Measurements from ENCODE around the gene CAMK2B.

CAMK2B gene

GRCh38 chr7:44259547-44260457, 65.6 kb downstream of the CAMK2B start:
- DNase-seq, result no peak
- Histone ChIP-seq H3K27ac (ENCODE audit: insufficient read depth, low read length, poor library complexity, severe bottlenecking) (no peak overlapping the region), H3K4me1 (ENCODE audit: control insufficient read depth, insufficient read depth, low read length, poor library complexity, severe bottlenecking) (peaks cover 16% of the 10 kb centered on the region)

GRCh38 chr7:44258865-44259546, 66.4 kb downstream of the CAMK2B start:
- Histone ChIP-seq H3K27ac (ENCODE audit: insufficient read depth, low read length, poor library complexity, severe bottlenecking) (no peak overlapping the region), H3K36me3 (ENCODE audit: control insufficient read depth, insufficient read depth, low read length) (no peaks in the 10 kb centered on the region), H3K4me3 (ENCODE audit: insufficient read depth, low read depth, low read length, poor library complexity, severe bottlenecking) (no peak overlapping the region), H3K27me3 (replicated peaks; ENCODE audit: control insufficient read depth, insufficient read depth, low read length, poor library complexity, severe bottlenecking) (no peaks in the 10 kb centered on the region), H3K9me3 (ENCODE audit: control insufficient read depth, low read length) (no peaks in the 10 kb centered on the region), H3K4me1 (ENCODE audit: control insufficient read depth, insufficient read depth, low read length, poor library complexity, severe bottlenecking) (peaks cover 16% of the 10 kb centered on the region)
- no peak for DNase-seq

More at GRCh38 chr7:44259547-44260457, 65.6 kb downstream of the CAMK2B start:
- no peak overlapping the region for H3K4me3 ChIP-seq (ENCODE audit: insufficient read depth, low read depth, low read length, poor library complexity, severe bottlenecking)
- no peaks in the 10 kb centered on the region for H3K9me3 ChIP-seq (ENCODE audit: control insufficient read depth, low read length)
- no peaks in the 10 kb centered on the region for H3K36me3 ChIP-seq (ENCODE audit: control insufficient read depth, insufficient read depth, low read length)
- H3K27me3 ChIP-seq (replicated peaks; ENCODE audit: control insufficient read depth, insufficient read depth, low read length, poor library complexity, severe bottlenecking), result no peaks in the 10 kb centered on the region

DNA sequence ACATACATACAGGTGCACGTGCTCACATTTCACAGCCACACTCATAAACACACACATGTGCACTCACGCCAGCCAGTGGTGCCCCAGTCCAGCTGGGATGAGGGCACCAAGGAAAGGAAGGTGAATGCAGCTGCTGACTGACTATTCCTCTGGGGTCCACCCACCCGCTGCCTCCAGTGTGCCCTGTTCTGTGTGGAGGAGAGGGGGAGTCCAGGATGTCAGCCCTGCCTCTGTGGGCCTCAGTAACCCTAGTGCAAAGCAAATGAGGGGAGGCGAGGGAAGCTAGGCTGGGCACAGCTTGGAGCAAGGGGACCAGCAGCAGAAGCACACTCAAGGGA, 67.0 kb downstream of the CAMK2B start:
- peak overlapping the region; percentile 55 for H3K27ac ChIP-seq (ENCODE audit: insufficient read depth, low read length, poor library complexity, severe bottlenecking)
- H3K4me3 ChIP-seq (ENCODE audit: insufficient read depth, low read depth, low read length, poor library complexity, severe bottlenecking), result peak overlapping the region; percentile 5
- no peak for DNase-seq
- peaks cover 16% of the 10 kb centered on the region for H3K4me1 ChIP-seq (ENCODE audit: control insufficient read depth, insufficient read depth, low read length, poor library complexity, severe bottlenecking)
- no peaks in the 10 kb centered on the region for H3K27me3 ChIP-seq (replicated peaks; ENCODE audit: control insufficient read depth, insufficient read depth, low read length, poor library complexity, severe bottlenecking)
- no peaks in the 10 kb centered on the region for H3K36me3 ChIP-seq (ENCODE audit: control insufficient read depth, insufficient read depth, low read length)
- no peaks in the 10 kb centered on the region for H3K9me3 ChIP-seq (ENCODE audit: control insufficient read depth, low read length)

GRCh38 chr7:44257618-44258422, 67.6 kb downstream of the CAMK2B start:
- Histone ChIP-seq H3K9me3 (ENCODE audit: control insufficient read depth, low read length) (no peaks in the 10 kb centered on the region), H3K4me3 (ENCODE audit: insufficient read depth, low read depth, low read length, poor library complexity, severe bottlenecking) (peak overlapping the region; percentile 5), H3K36me3 (ENCODE audit: control insufficient read depth, insufficient read depth, low read length) (no peaks in the 10 kb centered on the region), H3K27ac (ENCODE audit: insufficient read depth, low read length, poor library complexity, severe bottlenecking) (peak overlapping the region; percentile 55), H3K27me3 (replicated peaks; ENCODE audit: control insufficient read depth, insufficient read depth, low read length, poor library complexity, severe bottlenecking) (no peaks in the 10 kb centered on the region), H3K4me1 (ENCODE audit: control insufficient read depth, insufficient read depth, low read length, poor library complexity, severe bottlenecking) (peaks cover 16% of the 10 kb centered on the region)
- peak in 2 of 3 donors; percentile 6 to 14 for DNase-seq

- Histone ChIP-seq H3K4me3 (ENCODE audit: insufficient read depth, low read depth, low read length, poor library complexity, severe bottlenecking) (no peak overlapping the region), H3K36me3 (ENCODE audit: control insufficient read depth, insufficient read depth, low read length) (no peaks in the 10 kb centered on the region), H3K9me3 (ENCODE audit: control insufficient read depth, low read length) (no peaks in the 10 kb centered on the region), H3K27ac (ENCODE audit: insufficient read depth, low read length, poor library complexity, severe bottlenecking) (peak overlapping the region; percentile 55), H3K4me1 (ENCODE audit: control insufficient read depth, insufficient read depth, low read length, poor library complexity, severe bottlenecking) (peaks cover 16% of the 10 kb centered on the region), H3K27me3 (replicated peaks; ENCODE audit: control insufficient read depth, insufficient read depth, low read length, poor library complexity, severe bottlenecking) (no peaks in the 10 kb centered on the region)
- no peak for DNase-seq
These were observed 68.2 kb downstream of the CAMK2B start for GRCh38 chr7:44257213-44257612.

DNA sequence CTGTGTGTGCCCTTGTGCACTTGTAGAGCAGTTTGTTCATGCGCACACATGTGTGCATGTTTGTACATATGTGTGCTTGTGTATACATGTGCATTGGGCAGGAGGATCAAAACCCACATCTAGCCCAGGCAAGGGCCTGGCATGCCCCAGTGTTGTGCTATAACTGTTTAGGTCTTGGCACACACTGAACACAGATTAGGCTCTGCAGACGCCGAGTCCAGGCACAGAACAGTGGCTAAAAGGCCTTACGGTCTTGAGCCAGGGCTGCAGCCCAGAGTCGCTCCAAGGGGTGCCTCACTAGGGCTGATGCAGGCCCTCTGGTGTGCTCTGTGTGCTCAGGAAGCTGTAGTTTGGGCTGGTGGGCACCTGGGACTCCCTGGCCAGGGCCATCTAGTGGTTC, 68.9 kb downstream of the CAMK2B start:
- no peak for DNase-seq
- Histone ChIP-seq H3K27ac (ENCODE audit: insufficient read depth, low read length, poor library complexity, severe bottlenecking) (no peak overlapping the region), H3K4me1 (ENCODE audit: control insufficient read depth, insufficient read depth, low read length, poor library complexity, severe bottlenecking) (peaks cover 16% of the 10 kb centered on the region), H3K9me3 (ENCODE audit: control insufficient read depth, low read length) (no peaks in the 10 kb centered on the region), H3K4me3 (ENCODE audit: insufficient read depth, low read depth, low read length, poor library complexity, severe bottlenecking) (no peak overlapping the region), H3K36me3 (ENCODE audit: control insufficient read depth, insufficient read depth, low read length) (no peaks in the 10 kb centered on the region), H3K27me3 (replicated peaks; ENCODE audit: control insufficient read depth, insufficient read depth, low read length, poor library complexity, severe bottlenecking) (no peaks in the 10 kb centered on the region)

GRCh38 chr7:44251881-44252280, 73.5 kb downstream of the CAMK2B start:
- no peak overlapping the region for H3K27ac ChIP-seq (ENCODE audit: insufficient read depth, low read length, poor library complexity, severe bottlenecking)
- no peaks in the 10 kb centered on the region for H3K9me3 ChIP-seq (ENCODE audit: control insufficient read depth, low read length)
- no peak overlapping the region for H3K4me3 ChIP-seq (ENCODE audit: insufficient read depth, low read depth, low read length, poor library complexity, severe bottlenecking)
- H3K27me3 ChIP-seq (replicated peaks; ENCODE audit: control insufficient read depth, insufficient read depth, low read length, poor library complexity, severe bottlenecking), result no peaks in the 10 kb centered on the region
- no peaks in the 10 kb centered on the region for H3K36me3 ChIP-seq (ENCODE audit: control insufficient read depth, insufficient read depth, low read length)
- no peaks in the 10 kb centered on the region for H3K4me1 ChIP-seq (ENCODE audit: control insufficient read depth, insufficient read depth, low read length, poor library complexity, severe bottlenecking)
- DNase-seq, result no peak

GRCh38 chr7:44251269-44251668, 74.1 kb downstream of the CAMK2B start:
- Histone ChIP-seq H3K27ac (ENCODE audit: insufficient read depth, low read length, poor library complexity, severe bottlenecking) (no peak overlapping the region), H3K4me1 (ENCODE audit: control insufficient read depth, insufficient read depth, low read length, poor library complexity, severe bottlenecking) (no peaks in the 10 kb centered on the region), H3K36me3 (ENCODE audit: control insufficient read depth, insufficient read depth, low read length) (no peaks in the 10 kb centered on the region), H3K9me3 (ENCODE audit: control insufficient read depth, low read length) (no peaks in the 10 kb centered on the region), H3K4me3 (ENCODE audit: insufficient read depth, low read depth, low read length, poor library complexity, severe bottlenecking) (no peak overlapping the region), H3K27me3 (replicated peaks; ENCODE audit: control insufficient read depth, insufficient read depth, low read length, poor library complexity, severe bottlenecking) (no peaks in the 10 kb centered on the region)
- no peak for DNase-seq

DNA sequence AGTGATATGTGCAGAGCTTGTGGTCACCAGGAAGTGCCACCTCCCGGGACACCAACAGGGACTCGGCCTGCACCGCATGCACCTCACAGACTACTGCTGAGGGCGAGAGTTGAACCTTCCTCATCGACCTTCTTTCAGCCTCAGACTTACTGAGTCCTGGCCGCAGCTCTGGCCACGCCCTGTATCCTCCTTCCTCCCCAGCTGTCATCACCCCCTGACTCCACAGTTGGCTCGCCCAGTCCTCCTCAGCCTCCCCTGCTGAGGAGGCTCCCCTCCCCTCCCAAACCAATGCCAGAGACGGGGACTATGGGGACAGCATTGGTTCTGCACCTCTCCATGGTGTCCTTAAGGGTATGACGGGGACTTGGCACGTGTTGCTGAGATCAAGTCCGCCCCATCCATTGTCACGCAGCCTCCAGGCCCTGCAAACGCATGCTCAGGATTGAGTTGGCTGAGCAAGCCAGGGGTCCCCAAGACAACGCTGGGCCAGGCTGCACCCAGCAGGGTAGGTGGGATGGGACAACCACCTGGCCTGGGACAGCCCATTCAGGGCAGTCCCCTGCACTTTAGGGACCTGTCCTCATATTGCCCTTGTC, 75.7 kb downstream of the CAMK2B start:
- H3K36me3 ChIP-seq (ENCODE audit: control insufficient read depth, insufficient read depth, low read length), result no peaks in the 10 kb centered on the region
- H3K27ac ChIP-seq (ENCODE audit: insufficient read depth, low read length, poor library complexity, severe bottlenecking), result no peak overlapping the region
- H3K4me1 ChIP-seq (ENCODE audit: control insufficient read depth, insufficient read depth, low read length, poor library complexity, severe bottlenecking), result no peaks in the 10 kb centered on the region
- H3K27me3 ChIP-seq (replicated peaks; ENCODE audit: control insufficient read depth, insufficient read depth, low read length, poor library complexity, severe bottlenecking), result no peaks in the 10 kb centered on the region
- H3K4me3 ChIP-seq (ENCODE audit: insufficient read depth, low read depth, low read length, poor library complexity, severe bottlenecking), result no peak overlapping the region
- no peaks in the 10 kb centered on the region for H3K9me3 ChIP-seq (ENCODE audit: control insufficient read depth, low read length)
- DNase-seq, result no peak

Data from effector memory CD4-positive, alpha-beta T cell (primary cell).